ENCODE measurements around the gene MID1.

DNA sequence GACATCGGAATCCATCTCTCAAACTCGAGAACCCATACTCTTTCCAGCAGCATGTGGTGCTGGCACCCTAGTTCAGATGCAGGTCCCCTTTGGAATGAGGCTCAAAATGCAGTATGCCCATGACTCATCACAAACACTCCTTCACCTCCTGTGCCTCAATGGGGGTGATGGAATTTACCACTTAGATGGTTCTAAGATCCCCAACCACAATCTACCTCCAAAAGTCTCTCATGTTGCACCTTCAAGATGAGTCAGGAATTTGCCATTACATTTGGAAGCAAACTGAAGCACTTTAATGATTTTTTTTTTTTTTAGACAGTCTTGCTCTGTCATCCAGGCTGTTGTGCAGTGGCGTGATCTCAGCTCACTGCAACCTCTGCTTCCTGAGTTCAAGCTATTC is 8.5 kb upstream of the MID1 start:
- TF ChIP-seq EZH2 (IDR thresholded peaks at IDR 0.05; ENCODE audit: insufficient read depth, low read length): no peak
- TF ChIP-seq, protein P1, sequence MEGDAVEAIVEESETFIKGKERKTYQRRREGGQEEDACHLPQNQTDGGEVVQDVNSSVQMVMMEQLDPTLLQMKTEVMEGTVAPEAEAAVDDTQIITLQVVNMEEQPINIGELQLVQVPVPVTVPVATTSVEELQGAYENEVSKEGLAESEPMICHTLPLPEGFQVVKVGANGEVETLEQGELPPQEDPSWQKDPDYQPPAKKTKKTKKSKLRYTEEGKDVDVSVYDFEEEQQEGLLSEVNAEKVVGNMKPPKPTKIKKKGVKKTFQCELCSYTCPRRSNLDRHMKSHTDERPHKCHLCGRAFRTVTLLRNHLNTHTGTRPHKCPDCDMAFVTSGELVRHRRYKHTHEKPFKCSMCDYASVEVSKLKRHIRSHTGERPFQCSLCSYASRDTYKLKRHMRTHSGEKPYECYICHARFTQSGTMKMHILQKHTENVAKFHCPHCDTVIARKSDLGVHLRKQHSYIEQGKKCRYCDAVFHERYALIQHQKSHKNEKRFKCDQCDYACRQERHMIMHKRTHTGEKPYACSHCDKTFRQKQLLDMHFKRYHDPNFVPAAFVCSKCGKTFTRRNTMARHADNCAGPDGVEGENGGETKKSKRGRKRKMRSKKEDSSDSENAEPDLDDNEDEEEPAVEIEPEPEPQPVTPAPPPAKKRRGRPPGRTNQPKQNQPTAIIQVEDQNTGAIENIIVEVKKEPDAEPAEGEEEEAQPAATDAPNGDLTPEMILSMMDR (IDR thresholded peaks at IDR 0.05; ENCODE audit: insufficient read depth, low read depth, low read length): no peak

Measured in astrocyte (in vitro differentiated cells and primary cell).